GM23338 (cell line): Measurements from ENCODE around the gene AGBL5. TPM values are rescaled to one million over a fixed set of nuclear protein-coding genes. Genes with fewer than 3 reads are reported as not detected.

Source experiments
- ATAC-seq: fragments of 200-7000 bp; cut with Tn5 transposase; 3 replicates; pipeline ENCODE4 v1.9.1; 2020
- DNase-seq: peaks from one replicate; pipeline ENCODE4 v3.0.0-alpha.2; 2015; ENCODE audit warnings: low spot score
- H2AFZ ChIP-seq: fragments of 200-600 bp; sonication (generic); 2 replicates; pipeline ENCODE4 v1.8.0; 2016; ENCODE audit warnings: antibody characterized with exemption, mild to moderate bottlenecking, moderate library complexity
- H3F3A ChIP-seq: fragments of 200-600 bp; sonication (generic); replicated peaks from 2 replicates; pipeline ENCODE4 v1.8.0; 2017; ENCODE audit warnings: antibody characterized with exemption, mixed run types, low read depth
- H3K27ac ChIP-seq: fragments of 200-600 bp; sonication (generic); 2 replicates; pipeline ENCODE4 v1.6.1; 2016; ENCODE audit warnings: low read depth
- H3K27me3 ChIP-seq: fragments of 200-600 bp; sonication (generic); 2 replicates; pipeline ENCODE4 v1.8.0; 2016; ENCODE audit warnings: mild to moderate bottlenecking, mixed run types, moderate library complexity; ENCODE audit not compliant: insufficient read depth
- H3K36me3 ChIP-seq: fragments of 200-600 bp; sonication (generic); 2 replicates; pipeline ENCODE4 v1.8.0; 2016; ENCODE audit warnings: mild to moderate bottlenecking; ENCODE audit not compliant: insufficient read depth
- H3K4me1 ChIP-seq: fragments of 200-600 bp; sonication (generic); 2 replicates; pipeline ENCODE4 v1.8.0; 2016; ENCODE audit warnings: mild to moderate bottlenecking, moderate library complexity; ENCODE audit not compliant: insufficient read depth
- H3K4me2 ChIP-seq: fragments of 200-600 bp; sonication (generic); 2 replicates; pipeline ENCODE4 v1.7.1; 2017; ENCODE audit warnings: mixed run types
- H3K4me3 ChIP-seq: fragments of 200-600 bp; sonication (generic); 2 replicates; pipeline ENCODE4 v1.6.1; 2016; ENCODE audit warnings: mixed run types
- H3K79me2 ChIP-seq: fragments of 200-600 bp; sonication (generic); replicated peaks from 2 replicates; pipeline ENCODE4 v1.8.0; 2017; ENCODE audit warnings: mild to moderate bottlenecking; ENCODE audit not compliant: insufficient read depth
- H3K9me2 ChIP-seq: fragments of 200-600 bp; sonication (generic); 2 replicates; pipeline ENCODE4 v1.8.0; 2017; ENCODE audit not compliant: insufficient read depth
- H4K20me1 ChIP-seq: fragments of 200-600 bp; sonication (generic); replicated peaks from 2 replicates; pipeline ENCODE4 v1.8.0; 2017; ENCODE audit warnings: mild to moderate bottlenecking; ENCODE audit not compliant: insufficient read depth
- H3K27ac Mint-ChIP-seq: 2 replicates; pipeline ENCODE4 v1.8.0; 2020; ENCODE audit warnings: inconsistent platforms, mild to moderate bottlenecking, moderate library complexity, mixed read lengths
- H3K27me3 Mint-ChIP-seq: 3 replicates; pipeline ENCODE4 v1.8.0; 2022; ENCODE audit warnings: low read depth, mild to moderate bottlenecking, moderate library complexity, mixed read lengths, inconsistent platforms; ENCODE audit not compliant: insufficient read depth, poor library complexity
- H3K36me3 Mint-ChIP-seq: 3 replicates; pipeline ENCODE4 v1.8.0; 2021; ENCODE audit warnings: low read depth, mild to moderate bottlenecking, inconsistent platforms, moderate library complexity, mixed read lengths
- H3K4me1 Mint-ChIP-seq: 3 replicates; pipeline ENCODE4 v1.8.0; 2020; ENCODE audit warnings: mild to moderate bottlenecking, inconsistent platforms, mixed read lengths
- H3K4me3 Mint-ChIP-seq: 3 replicates; pipeline ENCODE4 v1.8.0; 2021; ENCODE audit warnings: moderate library complexity, mild to moderate bottlenecking, inconsistent platforms, mixed read lengths
- H3K9me3 Mint-ChIP-seq: 3 replicates; pipeline ENCODE4 v1.8.0; 2020; ENCODE audit warnings: moderate library complexity, mild to moderate bottlenecking, inconsistent platforms, mixed read lengths
- CTCF ChIP-seq, 2 experiments: fragments of 200-600 bp in 1 of 2; sonication (generic) in 1 of 2; conservative IDR thresholded peaks; 2 replicates each; pipeline versions ENCODE4 v1.5.1 to v1.6.1; 2016 to 2017; ENCODE audit warnings: antibody characterized with exemption in 2 of 2, low read depth in 2 of 2, mild to moderate bottlenecking in 2 of 2, moderate library complexity in 1 of 2
- ETS1 ChIP-seq: IDR thresholded peaks from 2 replicates; pipeline ENCODE4 v1.6.1; 2016; ENCODE audit warnings: antibody characterized with exemption
- EZH2 ChIP-seq: fragments of 200-600 bp; sonication (generic); IDR thresholded peaks from one replicate; pipeline ENCODE4 v1.8.0; 2017; ENCODE audit warnings: antibody characterized with exemption, mild to moderate bottlenecking, low read depth; ENCODE audit not compliant: unreplicated experiment
- NANOG ChIP-seq: IDR thresholded peaks from 2 replicates; pipeline ENCODE4 v1.6.1; 2016; ENCODE audit warnings: antibody characterized with exemption, borderline replicate concordance
- POLR2AphosphoS5 ChIP-seq: IDR thresholded peaks from 2 replicates; pipeline ENCODE4 v1.6.1; 2016; ENCODE audit warnings: antibody characterized with exemption, low read depth
- STAT1 ChIP-seq: IDR thresholded peaks from one replicate; pipeline ENCODE4 v1.6.1; 2016; ENCODE audit warnings: antibody characterized with exemption; ENCODE audit not compliant: unreplicated experiment
- ZNF331 ChIP-seq: fragments of 250-450 bp; sonication (Bioruptor Pico); IDR thresholded peaks from 2 replicates; pipeline ENCODE4 v1.5.0; 2020; ENCODE audit warnings: low read depth, mild to moderate bottlenecking, moderate library complexity
- ZNF462 ChIP-seq: fragments of 250-450 bp; sonication (Bioruptor Pico); IDR thresholded peaks from 2 replicates; pipeline ENCODE4 v1.5.0; 2020; ENCODE audit warnings: mild to moderate bottlenecking, moderate library complexity
- polyA plus RNA-seq: library from polyadenylated mRNA; unstranded; fragments of >200 nt; fragmentation: Nextera tagmentation; extraction: Ambion mirVana; gene quantifications from 2 replicates; pipeline ENCODE4 v1.2.1, GENCODE V29; 2016
- total RNA-seq: library from RNA; depleted of rRNA; stranded (reverse); fragments of >200 nt; shearing (Covaris generic); gene quantifications from 2 replicates; pipeline ENCODE4 v1.2.3, GENCODE V29; 2014

Gene AGBL5
- total and polyA plus RNA-seq, 2 experiments from 2014 or later: 17.9 to 31.3 TPM

- no peak overlapping the region for H3K4me3 ChIP-seq
- no peak overlapping the region for H3K27ac ChIP-seq
- Mint-ChIP-seq H3K27ac (no peak overlapping the region), H3K36me3 (no peaks in the 10 kb centered on the region), H3K27me3 (no peaks in the 10 kb centered on the region), H3K4me1 (peaks cover 4% of the 10 kb centered on the region; the same call in 2 of the 3 replicates), H3K4me3 (no peak overlapping the region), H3K9me3 (no peaks in the 10 kb centered on the region)
- no peaks in the 10 kb centered on the region for H3K36me3 ChIP-seq
- H3K9me2 ChIP-seq: no peaks in the 10 kb centered on the region
- ATAC-seq: no peak
- H3K4me1 ChIP-seq: no peaks in the 10 kb centered on the region
- H2AFZ ChIP-seq: no peak overlapping the region
- no peak overlapping the region for H3K4me2 ChIP-seq
- no peaks in the 10 kb centered on the region for H3K27me3 ChIP-seq
- no peak for DNase-seq
- TF ChIP-seq ZNF331 (CRISPR knock-in tag) (no peak), ZNF462 (no peak), EZH2 (no peak)
- H3F3A ChIP-seq: no peaks in the 10 kb centered on the region
- H4K20me1 ChIP-seq: 0 out of 2 replicates have a peak, but pooled peaks cover 3% of the 10 kb centered on the region
- H3K79me2 ChIP-seq: no peaks in the 10 kb centered on the region
Measured at GRCh38 chr2:27003857-27004256, 47.6 kb upstream of the AGBL5 start.

- no peak overlapping the region for H3K27ac Mint-ChIP-seq
- Histone ChIP-seq H4K20me1 (0 out of 2 replicates have a peak, but pooled peaks cover 3% of the 10 kb centered on the region), H3K9me2 (no peaks in the 10 kb centered on the region), H3K79me2 (no peaks in the 10 kb centered on the region), H3K4me3 (no peak overlapping the region), H3K27me3 (no peaks in the 10 kb centered on the region), H3K36me3 (no peaks in the 10 kb centered on the region), H3F3A (no peaks in the 10 kb centered on the region), H3K4me1 (no peaks in the 10 kb centered on the region), H2AFZ (no peak overlapping the region), H3K27ac (no peak overlapping the region), H3K4me2 (no peak overlapping the region)
- DNase-seq (no peak), ATAC-seq (no peak)
- H3K4me1 Mint-ChIP-seq: peaks cover 4% of the 10 kb centered on the region
- no peak overlapping the region for H3K4me3 Mint-ChIP-seq
- H3K9me3 Mint-ChIP-seq: no peaks in the 10 kb centered on the region
- H3K27me3 Mint-ChIP-seq: peaks cover 1% of the 10 kb centered on the region
- no peaks in the 10 kb centered on the region; the same call in 2 of the 3 replicates for H3K36me3 Mint-ChIP-seq
- no peak for TF ChIP-seq POLR2AphosphoS5
- no peak for TF ChIP-seq STAT1
- no peak for TF ChIP-seq NANOG
- TF ChIP-seq ETS1: no peak
- TF ChIP-seq CTCF (conservative IDR thresholded peaks at IDR 0.05; ENCODE audit: low read depth in 2 of 2): no peak
Measured at GRCh38 chr2:27006602-27007415, 44.7 kb upstream of the AGBL5 start.
